Fibroblast of mammary gland (primary cell): Measurements from ENCODE around the gene CLEC2A.
A peak's percentile ranks its signal among the peaks of the same experiment; 100 is the strongest.

Experiments used
- DNase-seq: peaks from one replicate; pipeline ENCODE4 v3.0.0-alpha.2; 2010; ENCODE audit warnings: low read depth
- H3K4me3 ChIP-seq: 2 replicates; pipeline ENCODE4 v1.5.1; 2011; ENCODE audit warnings: low read depth, mild to moderate bottlenecking, low read length, moderate library complexity; ENCODE audit not compliant: control insufficient read depth
- TF ChIP-seq, protein P1 (sequence below): conservative IDR thresholded peaks from 2 replicates; pipeline ENCODE4 v1.5.1; 2011; ENCODE audit warnings: low read depth, low read length, inconsistent platforms; ENCODE audit not compliant: control insufficient read depth, insufficient read depth

CLEC2A gene

DNA sequence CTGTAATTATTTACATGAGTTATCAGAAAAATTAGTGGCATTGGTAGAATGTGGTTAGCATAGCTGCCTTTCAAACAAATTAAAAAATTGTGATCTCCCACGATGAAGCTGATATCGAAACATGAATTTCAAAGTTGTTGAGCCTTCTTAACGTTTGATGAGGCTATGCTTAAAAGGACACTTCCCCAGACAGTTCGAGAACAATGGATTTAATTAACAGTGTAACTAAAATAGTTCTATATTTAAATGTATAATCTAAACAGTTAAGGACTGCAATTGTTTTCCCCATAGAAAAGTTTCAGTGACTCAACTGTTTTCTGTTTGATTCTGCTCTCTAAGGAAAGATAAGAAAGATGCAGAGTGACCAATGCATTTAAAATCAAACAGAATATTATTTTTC, 64.6 kb downstream of the CLEC2A start:
- peak overlapping the region; percentile 65 for H3K4me3 ChIP-seq
- TF ChIP-seq, protein P1, sequence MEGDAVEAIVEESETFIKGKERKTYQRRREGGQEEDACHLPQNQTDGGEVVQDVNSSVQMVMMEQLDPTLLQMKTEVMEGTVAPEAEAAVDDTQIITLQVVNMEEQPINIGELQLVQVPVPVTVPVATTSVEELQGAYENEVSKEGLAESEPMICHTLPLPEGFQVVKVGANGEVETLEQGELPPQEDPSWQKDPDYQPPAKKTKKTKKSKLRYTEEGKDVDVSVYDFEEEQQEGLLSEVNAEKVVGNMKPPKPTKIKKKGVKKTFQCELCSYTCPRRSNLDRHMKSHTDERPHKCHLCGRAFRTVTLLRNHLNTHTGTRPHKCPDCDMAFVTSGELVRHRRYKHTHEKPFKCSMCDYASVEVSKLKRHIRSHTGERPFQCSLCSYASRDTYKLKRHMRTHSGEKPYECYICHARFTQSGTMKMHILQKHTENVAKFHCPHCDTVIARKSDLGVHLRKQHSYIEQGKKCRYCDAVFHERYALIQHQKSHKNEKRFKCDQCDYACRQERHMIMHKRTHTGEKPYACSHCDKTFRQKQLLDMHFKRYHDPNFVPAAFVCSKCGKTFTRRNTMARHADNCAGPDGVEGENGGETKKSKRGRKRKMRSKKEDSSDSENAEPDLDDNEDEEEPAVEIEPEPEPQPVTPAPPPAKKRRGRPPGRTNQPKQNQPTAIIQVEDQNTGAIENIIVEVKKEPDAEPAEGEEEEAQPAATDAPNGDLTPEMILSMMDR = no peak
- peak; percentile 14 for DNase-seq

DNA sequence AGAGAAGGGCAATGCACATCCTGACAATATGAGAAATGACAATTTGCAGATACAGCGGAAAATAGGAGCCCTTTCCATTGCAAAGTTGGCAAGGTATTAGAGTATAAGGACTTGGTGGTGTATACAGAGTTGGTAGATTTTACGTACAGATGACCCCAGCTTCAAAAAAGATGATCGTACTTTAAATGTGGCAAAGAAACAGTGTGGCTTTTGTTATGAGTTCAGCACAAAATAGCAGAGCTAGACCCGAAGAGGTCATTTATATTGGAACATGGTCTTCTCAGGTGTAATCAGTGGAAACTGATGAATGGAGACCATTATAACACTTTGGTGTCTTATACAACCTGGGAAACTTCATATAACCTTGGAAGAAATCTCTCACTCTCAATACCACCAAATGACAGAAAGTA, 65.3 kb downstream of the CLEC2A start:
- TF ChIP-seq, protein P1 = no peak
- peak overlapping the region; percentile 65 for H3K4me3 ChIP-seq

DNA sequence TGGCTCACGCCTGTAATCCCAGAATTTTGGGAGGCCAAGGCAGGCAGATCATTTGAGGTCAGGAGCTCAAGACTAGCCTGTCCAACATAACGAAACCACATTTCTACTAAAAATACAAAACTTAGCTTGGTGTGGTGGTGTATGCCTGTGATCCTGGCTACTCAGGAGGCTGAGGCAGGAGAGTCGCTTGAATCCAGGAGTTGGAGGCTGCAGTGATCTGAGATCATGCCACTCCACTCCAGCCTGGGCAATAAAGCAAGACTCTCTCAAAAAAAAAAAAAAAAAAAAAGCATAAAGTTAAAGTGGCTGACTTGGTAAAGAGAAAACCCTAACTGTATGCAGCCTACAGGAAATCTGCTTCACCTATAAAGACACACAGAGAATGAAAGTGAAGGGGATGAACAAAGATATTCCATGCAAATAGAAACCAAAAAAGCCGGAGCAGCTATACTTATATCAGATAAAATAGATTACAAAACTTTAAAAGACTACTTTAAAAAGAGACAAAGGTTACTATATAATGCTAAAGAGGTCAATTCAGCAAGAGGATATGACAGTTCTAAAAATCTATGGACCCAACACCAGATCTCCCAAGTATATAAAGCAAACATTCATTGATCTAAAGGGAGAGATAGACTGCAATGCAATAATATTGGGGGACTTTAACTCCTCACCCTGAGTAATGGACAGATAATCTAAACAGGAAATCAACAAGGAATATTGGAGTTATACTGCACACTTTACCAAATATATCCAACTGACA, 67.1 kb downstream of the CLEC2A start:
- TF ChIP-seq, protein P1 = no peak
- H3K4me3 ChIP-seq = no peak overlapping the region
- DNase-seq = no peak

More for the DNA sequence above, 65.3 kb downstream of the CLEC2A start:
- DNase-seq = no peak
